ENCODE measurements around the gene REXO4.
"Not testable (repeated sequence)": the region's sequence is repeated elsewhere in the genome, so short reads cannot be mapped to it uniquely, and the experiment has no call there.

DNA sequence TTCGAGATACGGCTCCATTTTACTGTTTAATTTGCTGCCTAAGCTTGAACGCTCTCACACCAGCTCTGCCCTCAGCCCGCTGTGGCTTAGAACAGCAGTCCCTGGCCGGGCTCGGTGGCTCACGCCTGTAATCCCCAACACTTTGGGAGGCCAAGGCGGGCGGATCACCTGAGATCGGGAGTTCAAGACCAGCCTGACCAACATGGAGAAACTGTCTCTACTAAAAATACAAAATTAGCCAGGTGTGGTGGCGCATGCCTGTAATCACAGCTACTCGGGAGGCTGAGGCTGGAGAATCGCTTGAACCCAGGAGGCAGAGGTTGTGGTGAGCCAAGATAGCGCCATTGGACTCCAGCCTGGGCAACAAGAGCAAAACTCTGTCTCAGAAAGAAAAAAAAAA is 40.5 kb downstream of the REXO4 start:
- not testable (repeated sequence) for TF ChIP-seq MYC (IDR thresholded peaks at IDR 0.05; ENCODE audit: low read depth, low read length); CTCF (IDR thresholded peaks at IDR 0.05; ENCODE audit: low read depth, low read length); POLR2A (IDR thresholded peaks at IDR 0.05; ENCODE audit: extremely low read depth, insufficient read length); MAX (IDR thresholded peaks at IDR 0.05; ENCODE audit: low read depth, low read length)
